Endothelial cell of umbilical vein (primary cell): Measurements from ENCODE around the gene FAM117B. TPM values are rescaled to one million over a fixed set of nuclear protein-coding genes. Genes with fewer than 3 reads are reported as not detected.

Source experiments
- BruUV-seq: library from RNA; stranded (reverse); fragments of 400-500 nt; replicated peaks from 2 replicates; lab custom pipeline; 2021; lab: Mats Ljungman, UMichigan
- CTCF ChIA-PET: fragments of 300-600, 350-600 bp; sonication (Branson Sonifier 250); formaldehyde crosslinking; loops from one replicate; lab custom pipeline; 2021; ENCODE audit warnings: antibody characterized with exemption, inconsistent platforms; lab: Charles Lee
- POLR2A ChIA-PET: fragments of 300-600, 350-600 bp; sonication (Branson Sonifier 250); formaldehyde crosslinking; loops from one replicate; lab custom pipeline; 2021; ENCODE audit warnings: antibody characterized with exemption, inconsistent platforms; lab: Charles Lee
- DNase-seq: peaks from one replicate; pipeline ENCODE4 v3.0.0-alpha.2; 2011; ENCODE audit warnings: low read depth, low spot score
- FAIRE-seq: peaks from 2 replicates; lab custom pipeline; 2011; peaks lifted over from hg19 to GRCh38; lab: Jason Lieb, UNC
- H2AFZ ChIP-seq: 2 replicates; pipeline ENCODE4 v1.6.0; 2012; ENCODE audit warnings: low read depth, low read length, control low read depth, inconsistent platforms
- H3K27ac ChIP-seq: 2 replicates; pipeline ENCODE4 v1.5.1; 2011; ENCODE audit warnings: low read depth, mild to moderate bottlenecking, control low read depth, low read length, moderate library complexity; ENCODE audit not compliant: insufficient read depth
- H3K27me3 ChIP-seq, 2 experiments: 2 replicates each; pipeline versions ENCODE4 v1.6.0 to v1.6.1; 2011; ENCODE audit warnings: low read length in 2 of 2, mixed read lengths in 1 of 2; ENCODE audit not compliant: control insufficient read depth in 2 of 2, insufficient read depth in 2 of 2
- H3K36me3 ChIP-seq, 2 experiments: 2 replicates in 1 of 2; 3 replicates in 1 of 2; pipeline ENCODE4 v1.5.1; 2011; ENCODE audit warnings: low read length in 2 of 2, mild to moderate bottlenecking in 1 of 2, moderate library complexity in 1 of 2; ENCODE audit not compliant: control insufficient read depth in 2 of 2, insufficient read depth in 2 of 2; ENCODE audit errors: extremely low read depth in 1 of 2
- H3K4me1 ChIP-seq: 3 replicates; pipeline ENCODE4 v1.5.1; 2011; ENCODE audit warnings: mild to moderate bottlenecking, low read length; ENCODE audit not compliant: control insufficient read depth, insufficient read depth; ENCODE audit errors: extremely low read depth
- H3K4me2 ChIP-seq: 2 replicates; pipeline ENCODE4 v1.6.1; 2011; ENCODE audit warnings: low read length, control low read depth, mixed read lengths; ENCODE audit not compliant: insufficient read depth
- H3K4me3 ChIP-seq, 3 experiments: fragments of 200-600 bp in 1 of 3; sonication (generic), shearing (Covaris generic) in 1 of 3; replicated peaks in 1 of 3; 2 replicates each; pipeline ENCODE4 v1.5.1; 2011 to 2016; ENCODE audit warnings: control low read depth in 3 of 3, low read length in 3 of 3, mild to moderate bottlenecking in 2 of 3, inconsistent platforms in 1 of 3, low read depth in 1 of 3, moderate library complexity in 1 of 3; ENCODE audit not compliant: insufficient read depth in 1 of 3
- H3K79me2 ChIP-seq: 2 replicates; pipeline ENCODE4 v1.6.0; 2012; ENCODE audit warnings: low read length, inconsistent platforms; ENCODE audit not compliant: control insufficient read depth, insufficient read depth
- H3K9ac ChIP-seq: replicated peaks from 2 replicates; pipeline ENCODE3; 2011; ENCODE audit warnings: low read length, control low read depth; ENCODE audit not compliant: insufficient read depth; ENCODE audit errors: extremely low read depth
- H3K9me1 ChIP-seq: replicated peaks from 3 replicates; pipeline ENCODE4 v1.6.0; 2011; ENCODE audit warnings: mild to moderate bottlenecking, low read length; ENCODE audit not compliant: control insufficient read depth, insufficient read depth; ENCODE audit errors: extremely low read depth
- H3K9me3 ChIP-seq: replicated peaks from 2 replicates; pipeline ENCODE4 v1.5.1; 2012; ENCODE audit warnings: low read length, inconsistent platforms; ENCODE audit not compliant: control insufficient read depth, insufficient read depth
- H4K20me1 ChIP-seq: replicated peaks from 2 replicates; pipeline ENCODE3; 2011; ENCODE audit warnings: mild to moderate bottlenecking, low read length; ENCODE audit not compliant: control insufficient read depth, insufficient read depth; ENCODE audit errors: extremely low read depth
- EZH2 ChIP-seq: IDR thresholded peaks from 2 replicates; pipeline ENCODE4 v1.6.1; 2012; ENCODE audit warnings: borderline replicate concordance, low read depth, mild to moderate bottlenecking, moderate library complexity, low read length, inconsistent platforms; ENCODE audit not compliant: severe bottlenecking
- FOS ChIP-seq: IDR thresholded peaks from 2 replicates; pipeline ENCODE4 v1.6.1; 2011; ENCODE audit warnings: mild to moderate bottlenecking, low read length, moderate library complexity, borderline replicate concordance; ENCODE audit not compliant: insufficient read depth
- GATA2 ChIP-seq: IDR thresholded peaks from 2 replicates; pipeline ENCODE4 v1.7.0; 2011; ENCODE audit warnings: low read depth, mild to moderate bottlenecking, moderate library complexity, mixed read lengths, low read length; ENCODE audit not compliant: insufficient read length, insufficient read depth
- JUN ChIP-seq: IDR thresholded peaks from 2 replicates; pipeline ENCODE4 v1.6.1; 2011; ENCODE audit warnings: borderline replicate concordance, low read depth; ENCODE audit not compliant: insufficient read length, insufficient read depth
- MYC ChIP-seq: IDR thresholded peaks from one replicate; pipeline ENCODE4 v1.6.1; 2011; ENCODE audit warnings: mild to moderate bottlenecking, low read depth, low read length
- POLR2AphosphoS5 ChIP-seq: IDR thresholded peaks from 2 replicates; pipeline ENCODE4 v1.6.1; 2012; ENCODE audit warnings: low read depth, mild to moderate bottlenecking, control low read depth, low read length, moderate library complexity; ENCODE audit not compliant: insufficient read depth
- dilution Hi-C: fragments of 300-500 bp; cut with MboI; formaldehyde crosslinking; loops from one replicate; pipeline ENCODE4 v1.15.0; 2019; ENCODE audit warnings: low sequenced_read_pairs; ENCODE audit not compliant: extremely low pct_ligation_motif_present
- intact Hi-C: fragments of 100-400 bp; cut with micrococcal nuclease; formaldehyde crosslinking; loops from one replicate; pipeline ENCODE4 v1.10.0; 2022
- polyA plus RNA-seq, 4 experiments: library from polyadenylated mRNA; depleted of rRNA in 3 of 4; stranded (reverse) in 3 of 4; unstranded in 1 of 4; fragments of >200 nt; gene quantifications; 2 replicates each; pipeline versions ENCODE4 v1.2.1 to v1.2.3, GENCODE V29; 2011 to 2012; ENCODE audit warnings: missing spikeins in 1 of 4
- total RNA-seq: library from RNA; stranded (reverse); gene quantifications from 2 replicates; pipeline ENCODE4 v1.2.3, GENCODE V29; 2021
- TF ChIP-seq, protein P1 (sequence below): IDR thresholded peaks from 2 replicates; pipeline ENCODE4 v1.6.1; 2011; ENCODE audit not compliant: insufficient read depth, insufficient read length
- TF ChIP-seq, protein P2 (sequence below), 2 donors: IDR thresholded peaks; 1 replicate in 1 of 2; 2 replicates in 1 of 2; pipeline ENCODE4 v1.5.1; 2011; ENCODE audit warnings: low read length in 2 of 2, mild to moderate bottlenecking in 2 of 2, moderate library complexity in 2 of 2, control low read depth in 1 of 2, inconsistent platforms in 1 of 2, low read depth in 1 of 2; ENCODE audit not compliant: insufficient read depth in 1 of 2; ENCODE audit errors: extremely low read depth in 1 of 2

The FAM117B gene
- total and polyA plus RNA-seq, 2 donors (not counting 3 experiments of a cell fraction or from before 2014, with no cell fraction given): 1.3 to 7.0 TPM

DNA sequence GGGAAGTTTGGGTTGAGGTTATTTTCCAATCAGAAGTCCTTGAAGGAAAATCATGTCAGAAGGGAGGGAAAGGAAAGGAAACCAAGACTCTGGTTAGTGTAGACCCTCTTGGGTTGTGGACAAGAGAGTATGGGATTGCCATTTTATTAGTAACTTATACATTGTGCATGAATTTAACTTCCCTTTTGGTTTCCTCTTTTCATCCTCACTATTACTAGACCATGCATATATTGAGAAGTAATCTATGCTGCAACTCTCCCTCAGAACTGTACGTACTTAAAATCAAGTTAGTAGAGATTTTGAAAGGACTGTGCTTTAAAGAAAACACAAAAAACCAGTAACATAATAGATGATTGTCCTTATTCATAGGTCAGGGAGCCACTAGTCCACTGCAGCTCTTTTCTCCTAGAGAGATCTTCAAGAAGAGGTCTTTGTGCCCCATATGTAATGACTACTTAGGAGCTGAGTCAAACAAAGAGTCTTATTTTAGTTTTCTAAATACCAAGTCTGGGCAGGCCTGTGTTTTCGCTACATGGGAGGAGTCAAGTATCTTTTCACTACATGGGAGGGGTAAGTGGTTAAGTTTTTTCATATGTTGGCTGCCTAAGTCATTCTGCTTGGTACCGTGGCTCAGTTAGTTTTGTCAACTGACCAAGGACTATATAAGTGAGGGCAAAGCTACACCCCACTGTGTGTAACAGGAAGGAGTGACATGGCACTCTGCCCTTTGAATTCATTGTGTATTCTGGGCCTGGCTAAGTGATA lies 25.2 kb upstream of the FAM117B start:
- no peaks in the 10 kb centered on the region for H4K20me1 ChIP-seq
- no peaks in the 10 kb centered on the region for H3K9me3 ChIP-seq
- H3K4me3 ChIP-seq: no peak overlapping the region
- no peak overlapping the region for H2AFZ ChIP-seq
- no peaks in the 10 kb centered on the region for H3K79me2 ChIP-seq
- FAIRE-seq (no peak), DNase-seq (no peak)
- dilution Hi-C loops: no loop called here
- no peaks in the 10 kb centered on the region for H3K36me3 ChIP-seq
- POLR2A ChIA-PET: no interaction called here
- no peaks in the 10 kb centered on the region for H3K27me3 ChIP-seq
- TF ChIP-seq JUN: no peak
- TF ChIP-seq MYC: no peak
- TF ChIP-seq, protein P1, sequence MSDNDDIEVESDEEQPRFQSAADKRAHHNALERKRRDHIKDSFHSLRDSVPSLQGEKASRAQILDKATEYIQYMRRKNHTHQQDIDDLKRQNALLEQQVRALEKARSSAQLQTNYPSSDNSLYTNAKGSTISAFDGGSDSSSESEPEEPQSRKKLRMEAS: no peak
- TF ChIP-seq POLR2AphosphoS5: no peak
- TF ChIP-seq GATA2: no peak
- TF ChIP-seq FOS: no peak
- TF ChIP-seq, protein P2, sequence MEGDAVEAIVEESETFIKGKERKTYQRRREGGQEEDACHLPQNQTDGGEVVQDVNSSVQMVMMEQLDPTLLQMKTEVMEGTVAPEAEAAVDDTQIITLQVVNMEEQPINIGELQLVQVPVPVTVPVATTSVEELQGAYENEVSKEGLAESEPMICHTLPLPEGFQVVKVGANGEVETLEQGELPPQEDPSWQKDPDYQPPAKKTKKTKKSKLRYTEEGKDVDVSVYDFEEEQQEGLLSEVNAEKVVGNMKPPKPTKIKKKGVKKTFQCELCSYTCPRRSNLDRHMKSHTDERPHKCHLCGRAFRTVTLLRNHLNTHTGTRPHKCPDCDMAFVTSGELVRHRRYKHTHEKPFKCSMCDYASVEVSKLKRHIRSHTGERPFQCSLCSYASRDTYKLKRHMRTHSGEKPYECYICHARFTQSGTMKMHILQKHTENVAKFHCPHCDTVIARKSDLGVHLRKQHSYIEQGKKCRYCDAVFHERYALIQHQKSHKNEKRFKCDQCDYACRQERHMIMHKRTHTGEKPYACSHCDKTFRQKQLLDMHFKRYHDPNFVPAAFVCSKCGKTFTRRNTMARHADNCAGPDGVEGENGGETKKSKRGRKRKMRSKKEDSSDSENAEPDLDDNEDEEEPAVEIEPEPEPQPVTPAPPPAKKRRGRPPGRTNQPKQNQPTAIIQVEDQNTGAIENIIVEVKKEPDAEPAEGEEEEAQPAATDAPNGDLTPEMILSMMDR (IDR thresholded peaks at IDR 0.05; ENCODE audit: extremely low read depth in 1 of 2, insufficient read depth in 1 of 2, low read depth in 1 of 2, low read length in 2 of 2): no peak
- TF ChIP-seq EZH2: no peak
- intact Hi-C loops: no loop called here
- no peak overlapping the region for H3K9ac ChIP-seq
- H3K27ac ChIP-seq: no peak overlapping the region
- H3K4me1 ChIP-seq: no peaks in the 10 kb centered on the region
- no TSS peak for BruUV-seq
- CTCF ChIA-PET: interaction anchor here (1.3 to 2.5 kb wide), 2 partner anchors 8 to 21 kb away, joined by 6 to 10 read pairs; no protein-coding TSS in a partner anchor
- no peak overlapping the region for H3K4me2 ChIP-seq
- no peaks in the 10 kb centered on the region for H3K9me1 ChIP-seq
